ENCODE data around the gene IGFBP7.

DNA sequence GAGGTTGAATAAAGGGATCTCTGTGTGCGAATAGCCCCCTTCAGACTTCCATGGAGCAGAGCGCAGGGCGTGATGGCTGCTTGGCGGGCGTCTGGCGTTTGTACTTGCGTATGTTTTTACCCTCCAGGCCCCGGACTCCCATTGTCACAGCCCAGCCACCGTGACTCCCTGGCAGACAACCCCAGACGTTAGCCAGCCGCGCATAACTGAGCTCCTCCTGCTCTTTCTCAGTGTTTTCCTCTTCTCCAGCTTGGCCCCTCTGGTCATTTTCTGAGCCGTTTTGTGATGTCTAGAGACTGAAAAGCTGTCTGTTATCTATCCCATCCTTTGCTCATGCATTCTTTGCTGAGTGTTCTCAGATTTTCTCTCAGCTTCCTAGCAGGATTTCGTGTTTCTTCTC is 54.3 kb downstream of the IGFBP7 start:
- no peak for TF ChIP-seq EZH2 (IDR thresholded peaks at IDR 0.05; ENCODE audit: insufficient read depth, poor library complexity, severe bottlenecking)
- TF ChIP-seq EZH2phosphoT487 (IDR thresholded peaks at IDR 0.05; ENCODE audit: insufficient read depth, low read depth) = no peak
